ENCODE measurements around the gene SYMPK.

SYMPK gene

GRCh38 chr19:45772130-45772840 lies 90.7 kb downstream of the SYMPK start:
- H3K36me3 ChIP-seq (ENCODE audit: control insufficient read depth, insufficient read depth, low read length): no peaks in the 10 kb centered on the region
- no peak overlapping the region for H3K4me3 ChIP-seq (ENCODE audit: insufficient read depth, low read depth, low read length, poor library complexity, severe bottlenecking)
- H3K27ac ChIP-seq (ENCODE audit: insufficient read depth, low read length, poor library complexity, severe bottlenecking): no peak overlapping the region
- H3K27me3 ChIP-seq (replicated peaks; ENCODE audit: control insufficient read depth, insufficient read depth, low read length, poor library complexity, severe bottlenecking): peaks cover under 1% of the 10 kb centered on the region
- no peaks in the 10 kb centered on the region for H3K9me3 ChIP-seq (ENCODE audit: control insufficient read depth, low read length)
- H3K4me1 ChIP-seq (ENCODE audit: control insufficient read depth, insufficient read depth, low read length, poor library complexity, severe bottlenecking): peaks cover 30% of the 10 kb centered on the region
- DNase-seq: no peak

- H3K4me3 ChIP-seq (ENCODE audit: insufficient read depth, low read depth, low read length, poor library complexity, severe bottlenecking): no peak overlapping the region
- H3K27me3 ChIP-seq (replicated peaks; ENCODE audit: control insufficient read depth, insufficient read depth, low read length, poor library complexity, severe bottlenecking): peaks cover 9% of the 10 kb centered on the region
- peaks cover 30% of the 10 kb centered on the region for H3K4me1 ChIP-seq (ENCODE audit: control insufficient read depth, insufficient read depth, low read length, poor library complexity, severe bottlenecking)
- H3K36me3 ChIP-seq (ENCODE audit: control insufficient read depth, insufficient read depth, low read length): no peaks in the 10 kb centered on the region
- DNase-seq: no peak
- no peaks in the 10 kb centered on the region for H3K9me3 ChIP-seq (ENCODE audit: control insufficient read depth, low read length)
- H3K27ac ChIP-seq (ENCODE audit: insufficient read depth, low read length, poor library complexity, severe bottlenecking): no peak overlapping the region
Observed at GRCh38 chr19:45771311-45771933, 91.5 kb downstream of the SYMPK start.

- peaks cover 16% of the 10 kb centered on the region for H3K27me3 ChIP-seq (replicated peaks; ENCODE audit: control insufficient read depth, insufficient read depth, low read length, poor library complexity, severe bottlenecking)
- H3K27ac ChIP-seq (ENCODE audit: insufficient read depth, low read length, poor library complexity, severe bottlenecking): peak overlapping the region; percentile 56
- H3K9me3 ChIP-seq (ENCODE audit: control insufficient read depth, low read length): no peaks in the 10 kb centered on the region
- H3K4me3 ChIP-seq (ENCODE audit: insufficient read depth, low read depth, low read length, poor library complexity, severe bottlenecking): peak overlapping the region; percentile 68
- H3K4me1 ChIP-seq (ENCODE audit: control insufficient read depth, insufficient read depth, low read length, poor library complexity, severe bottlenecking): peaks cover 30% of the 10 kb centered on the region
- no peaks in the 10 kb centered on the region for H3K36me3 ChIP-seq (ENCODE audit: control insufficient read depth, insufficient read depth, low read length)
- peak; percentile 80 to 83 (median 81) for DNase-seq
Observed at GRCh38 chr19:45770192-45771101, 92.5 kb downstream of the SYMPK start.

- Histone ChIP-seq H3K27ac (ENCODE audit: insufficient read depth, low read length, poor library complexity, severe bottlenecking) (peak overlapping the region; percentile 56), H3K4me1 (ENCODE audit: control insufficient read depth, insufficient read depth, low read length, poor library complexity, severe bottlenecking) (peaks cover 30% of the 10 kb centered on the region), H3K9me3 (ENCODE audit: control insufficient read depth, low read length) (no peaks in the 10 kb centered on the region), H3K36me3 (ENCODE audit: control insufficient read depth, insufficient read depth, low read length) (no peaks in the 10 kb centered on the region), H3K4me3 (ENCODE audit: insufficient read depth, low read depth, low read length, poor library complexity, severe bottlenecking) (peak overlapping the region; percentile 68), H3K27me3 (replicated peaks; ENCODE audit: control insufficient read depth, insufficient read depth, low read length, poor library complexity, severe bottlenecking) (peaks cover 16% of the 10 kb centered on the region)
- DNase-seq: peak in 2 of 3 donors; percentile 52 to 57
Observed at GRCh38 chr19:45769821-45770191, 93.1 kb downstream of the SYMPK start.

- peak within 1 kb of the TSS; percentile 56 for H3K27ac ChIP-seq (ENCODE audit: insufficient read depth, low read length, poor library complexity, severe bottlenecking)
- H3K27me3 ChIP-seq (replicated peaks; ENCODE audit: control insufficient read depth, insufficient read depth, low read length, poor library complexity, severe bottlenecking): peaks cover 17% of the 10 kb centered on the region
- H3K4me3 ChIP-seq (ENCODE audit: insufficient read depth, low read depth, low read length, poor library complexity, severe bottlenecking): peak within 1 kb of the TSS; percentile 68
- no peaks in the 10 kb centered on the region for H3K9me3 ChIP-seq (ENCODE audit: control insufficient read depth, low read length)
- H3K4me1 ChIP-seq (ENCODE audit: control insufficient read depth, insufficient read depth, low read length, poor library complexity, severe bottlenecking): peaks cover 30% of the 10 kb centered on the region
- DNase-seq: peak; percentile 86 to 92 (median 91)
- H3K36me3 ChIP-seq (ENCODE audit: control insufficient read depth, insufficient read depth, low read length): no peaks in the 10 kb centered on the region
Observed at GRCh38 chr19:45768984-45769782, 93.8 kb downstream of the SYMPK start, which contains the start of gene SIX5. SIX5 (minus strand) TSS chr19:45769252; CDS start chr19:45768844, 408 bp downstream.

GRCh38 chr19:45768655-45768983 lies 94.3 kb downstream of the SYMPK start:
- H3K4me1 ChIP-seq (ENCODE audit: control insufficient read depth, insufficient read depth, low read length, poor library complexity, severe bottlenecking): peaks cover 30% of the 10 kb centered on the region
- DNase-seq: peak in 2 of 3 donors; percentile 27 to 29
- peak overlapping the region; percentile 25 for H3K27ac ChIP-seq (ENCODE audit: insufficient read depth, low read length, poor library complexity, severe bottlenecking)
- no peaks in the 10 kb centered on the region for H3K9me3 ChIP-seq (ENCODE audit: control insufficient read depth, low read length)
- no peaks in the 10 kb centered on the region for H3K36me3 ChIP-seq (ENCODE audit: control insufficient read depth, insufficient read depth, low read length)
- H3K4me3 ChIP-seq (ENCODE audit: insufficient read depth, low read depth, low read length, poor library complexity, severe bottlenecking): peak overlapping the region; percentile 68
- H3K27me3 ChIP-seq (replicated peaks; ENCODE audit: control insufficient read depth, insufficient read depth, low read length, poor library complexity, severe bottlenecking): peaks cover 20% of the 10 kb centered on the region

- Histone ChIP-seq H3K27ac (ENCODE audit: insufficient read depth, low read length, poor library complexity, severe bottlenecking) (no peak overlapping the region), H3K4me3 (ENCODE audit: insufficient read depth, low read depth, low read length, poor library complexity, severe bottlenecking) (peak overlapping the region; percentile 50), H3K4me1 (ENCODE audit: control insufficient read depth, insufficient read depth, low read length, poor library complexity, severe bottlenecking) (peaks cover 30% of the 10 kb centered on the region), H3K36me3 (ENCODE audit: control insufficient read depth, insufficient read depth, low read length) (no peaks in the 10 kb centered on the region), H3K9me3 (ENCODE audit: control insufficient read depth, low read length) (no peaks in the 10 kb centered on the region), H3K27me3 (replicated peaks; ENCODE audit: control insufficient read depth, insufficient read depth, low read length, poor library complexity, severe bottlenecking) (peaks cover 20% of the 10 kb centered on the region)
- DNase-seq: no peak
Observed at GRCh38 chr19:45767881-45768654, 94.9 kb downstream of the SYMPK start.

- peak overlapping the region; percentile 50 for H3K4me3 ChIP-seq (ENCODE audit: insufficient read depth, low read depth, low read length, poor library complexity, severe bottlenecking)
- no peak overlapping the region for H3K27ac ChIP-seq (ENCODE audit: insufficient read depth, low read length, poor library complexity, severe bottlenecking)
- no peaks in the 10 kb centered on the region for H3K9me3 ChIP-seq (ENCODE audit: control insufficient read depth, low read length)
- H3K27me3 ChIP-seq (replicated peaks; ENCODE audit: control insufficient read depth, insufficient read depth, low read length, poor library complexity, severe bottlenecking): peaks cover 20% of the 10 kb centered on the region
- no peaks in the 10 kb centered on the region for H3K36me3 ChIP-seq (ENCODE audit: control insufficient read depth, insufficient read depth, low read length)
- DNase-seq: no peak
- peaks cover 30% of the 10 kb centered on the region for H3K4me1 ChIP-seq (ENCODE audit: control insufficient read depth, insufficient read depth, low read length, poor library complexity, severe bottlenecking)
Observed at GRCh38 chr19:45767410-45767880, 95.5 kb downstream of the SYMPK start.

- no peak overlapping the region for H3K4me3 ChIP-seq (ENCODE audit: insufficient read depth, low read depth, low read length, poor library complexity, severe bottlenecking)
- no peak overlapping the region for H3K27ac ChIP-seq (ENCODE audit: insufficient read depth, low read length, poor library complexity, severe bottlenecking)
- no peaks in the 10 kb centered on the region for H3K9me3 ChIP-seq (ENCODE audit: control insufficient read depth, low read length)
- no peak for DNase-seq
- peaks cover 30% of the 10 kb centered on the region for H3K4me1 ChIP-seq (ENCODE audit: control insufficient read depth, insufficient read depth, low read length, poor library complexity, severe bottlenecking)
- H3K27me3 ChIP-seq (replicated peaks; ENCODE audit: control insufficient read depth, insufficient read depth, low read length, poor library complexity, severe bottlenecking): peaks cover 20% of the 10 kb centered on the region
- H3K36me3 ChIP-seq (ENCODE audit: control insufficient read depth, insufficient read depth, low read length): no peaks in the 10 kb centered on the region
Observed at GRCh38 chr19:45766869-45767346, 96.0 kb downstream of the SYMPK start.

All from effector memory CD4-positive, alpha-beta T cell (primary cell).